ENCODE measurements around the gene MACF1.

GRCh38 chr1:39158327-39159086 is 46.0 kb upstream of the MACF1 start:
- no peak for TF ChIP-seq POLR2A (IDR thresholded peaks at IDR 0.05; ENCODE audit: low read length)
- TF ChIP-seq GATA1 (IDR thresholded peaks at IDR 0.05; ENCODE audit: low read depth, low read length): no peak
